GM21515 (cell line): ENCODE measurements around the gene TP53I3.
"Not testable (repeated sequence)": the region's sequence is repeated elsewhere in the genome, so short reads cannot be mapped to it uniquely, and the experiment has no call there.

Experiments used
- ATAC-seq: cut with Tn5 transposase; IDR thresholded peaks from one replicate; pipeline ENCODE4 v1.9.1; 2021; ENCODE audit not compliant: unreplicated experiment

TP53I3 gene, protein sequence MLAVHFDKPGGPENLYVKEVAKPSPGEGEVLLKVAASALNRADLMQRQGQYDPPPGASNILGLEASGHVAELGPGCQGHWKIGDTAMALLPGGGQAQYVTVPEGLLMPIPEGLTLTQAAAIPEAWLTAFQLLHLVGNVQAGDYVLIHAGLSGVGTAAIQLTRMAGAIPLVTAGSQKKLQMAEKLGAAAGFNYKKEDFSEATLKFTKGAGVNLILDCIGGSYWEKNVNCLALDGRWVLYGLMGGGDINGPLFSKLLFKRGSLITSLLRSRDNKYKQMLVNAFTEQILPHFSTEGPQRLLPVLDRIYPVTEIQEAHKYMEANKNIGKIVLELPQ

DNA sequence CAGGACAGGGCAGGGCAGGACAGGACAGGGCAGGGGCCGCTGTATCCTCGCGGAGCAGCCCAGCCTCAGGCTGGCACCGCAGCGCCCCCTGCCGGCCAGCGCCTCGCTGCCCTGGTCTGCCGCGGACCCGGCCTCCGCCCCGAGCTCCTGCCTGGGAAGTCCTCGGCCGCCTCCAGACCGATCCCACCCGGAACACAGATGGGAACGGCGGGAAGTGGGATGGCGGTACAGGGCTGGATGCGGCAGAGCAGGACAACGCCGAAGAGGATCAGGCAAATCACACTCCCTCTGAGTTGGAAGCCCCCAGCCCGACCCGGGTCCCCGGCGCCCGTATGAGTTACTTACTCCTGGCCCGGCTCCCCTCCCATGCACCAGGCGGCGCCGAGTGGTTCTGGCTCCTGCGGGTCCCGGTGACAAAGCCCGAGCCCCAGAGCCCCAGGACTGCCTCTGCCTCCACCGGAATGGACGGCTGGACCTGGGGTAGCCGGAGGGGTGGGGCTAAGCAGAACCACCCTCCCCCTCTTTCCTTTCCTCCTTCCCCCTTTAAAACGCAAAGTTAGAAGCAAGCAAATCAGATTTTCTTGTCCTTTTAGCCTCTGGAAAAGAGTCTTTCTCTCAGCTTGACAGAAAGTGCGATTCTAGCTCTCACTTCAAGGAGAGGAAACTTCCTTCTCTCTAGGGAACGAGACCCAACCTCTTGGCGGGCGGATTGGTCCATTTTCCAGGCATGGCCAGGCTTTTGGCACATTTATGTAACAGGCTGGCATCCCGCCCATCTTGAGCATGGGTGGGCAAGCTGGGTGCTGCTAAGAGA lies at the start of gene TP53I3:
TP53I3 (minus strand) TSS at position 449 of the 814 bp plus-strand sequence. CDS start 508 bp downstream, outside the sequence.
- ATAC-seq = peak; percentile 79

DNA sequence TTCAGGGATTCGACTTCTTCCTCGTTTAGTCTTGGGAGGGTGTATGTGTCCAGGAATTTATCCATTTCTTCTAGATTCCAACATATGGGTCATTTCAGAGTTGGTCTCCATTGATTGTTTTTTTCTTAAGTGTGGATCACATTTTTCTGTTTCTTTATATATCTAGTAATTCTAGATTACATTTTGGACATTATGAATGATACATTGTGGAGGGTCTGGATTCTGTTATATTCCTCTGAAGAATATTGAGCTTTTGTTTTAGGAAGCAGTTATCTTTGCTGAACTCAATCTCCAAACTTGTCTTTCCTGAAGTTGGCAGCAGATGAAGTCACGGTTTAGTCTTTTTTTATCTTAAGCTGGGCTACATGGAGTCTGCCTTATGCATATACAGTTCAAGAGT lies 47.9 kb upstream of the TP53I3 start:
- no peak for ATAC-seq

DNA sequence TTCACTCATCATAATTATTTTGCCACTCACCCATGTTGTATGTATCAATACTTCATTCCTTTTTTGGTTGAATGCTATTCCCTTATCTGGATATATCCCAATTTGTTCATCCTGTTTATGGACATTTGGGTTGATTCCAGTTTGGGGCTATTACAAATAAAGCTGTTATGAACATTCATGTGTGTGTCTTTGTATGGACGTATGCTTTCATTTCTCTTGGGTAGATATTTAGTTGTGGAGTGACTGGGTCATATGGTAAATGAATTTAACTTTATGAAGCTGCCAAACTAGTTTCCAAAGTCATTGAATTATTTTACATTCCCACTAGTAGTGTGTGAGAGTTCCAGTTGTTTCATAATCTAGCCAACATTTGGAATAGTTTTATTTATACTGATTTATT lies 41.3 kb upstream of the TP53I3 start:
- ATAC-seq = no peak

DNA sequence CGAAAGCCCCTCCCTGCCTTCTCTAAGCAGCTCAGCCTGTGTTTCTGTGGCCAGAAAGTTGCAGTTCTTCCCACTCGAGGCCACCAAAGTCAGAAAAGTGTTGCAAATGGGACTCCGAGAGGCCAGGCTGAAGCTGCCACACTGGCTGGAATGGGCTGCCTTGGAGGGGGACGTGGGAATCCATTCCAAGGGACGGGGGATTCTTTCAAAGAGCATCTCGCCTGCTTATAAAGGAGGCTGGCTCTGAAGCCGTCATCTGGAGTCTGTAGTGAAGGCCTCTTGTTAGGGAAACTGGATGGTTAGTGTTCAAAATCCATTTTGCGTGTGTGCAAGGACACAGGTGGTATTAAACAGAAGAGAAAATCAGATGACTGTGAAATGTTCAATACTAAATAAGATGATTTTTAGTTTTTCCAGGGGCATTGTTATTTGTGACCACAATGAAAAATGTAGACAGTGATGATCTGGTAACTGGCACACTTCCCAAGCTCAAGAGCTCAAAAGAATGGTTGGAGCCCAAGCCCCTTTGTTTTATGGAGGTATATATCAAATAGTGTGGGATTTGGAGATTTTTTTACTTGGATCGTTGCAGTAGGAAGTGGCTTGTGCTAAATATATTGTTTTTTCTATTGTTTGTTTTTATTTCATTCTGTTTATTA lies 39.4 kb upstream of the TP53I3 start:
- ATAC-seq = peak; percentile 5

DNA sequence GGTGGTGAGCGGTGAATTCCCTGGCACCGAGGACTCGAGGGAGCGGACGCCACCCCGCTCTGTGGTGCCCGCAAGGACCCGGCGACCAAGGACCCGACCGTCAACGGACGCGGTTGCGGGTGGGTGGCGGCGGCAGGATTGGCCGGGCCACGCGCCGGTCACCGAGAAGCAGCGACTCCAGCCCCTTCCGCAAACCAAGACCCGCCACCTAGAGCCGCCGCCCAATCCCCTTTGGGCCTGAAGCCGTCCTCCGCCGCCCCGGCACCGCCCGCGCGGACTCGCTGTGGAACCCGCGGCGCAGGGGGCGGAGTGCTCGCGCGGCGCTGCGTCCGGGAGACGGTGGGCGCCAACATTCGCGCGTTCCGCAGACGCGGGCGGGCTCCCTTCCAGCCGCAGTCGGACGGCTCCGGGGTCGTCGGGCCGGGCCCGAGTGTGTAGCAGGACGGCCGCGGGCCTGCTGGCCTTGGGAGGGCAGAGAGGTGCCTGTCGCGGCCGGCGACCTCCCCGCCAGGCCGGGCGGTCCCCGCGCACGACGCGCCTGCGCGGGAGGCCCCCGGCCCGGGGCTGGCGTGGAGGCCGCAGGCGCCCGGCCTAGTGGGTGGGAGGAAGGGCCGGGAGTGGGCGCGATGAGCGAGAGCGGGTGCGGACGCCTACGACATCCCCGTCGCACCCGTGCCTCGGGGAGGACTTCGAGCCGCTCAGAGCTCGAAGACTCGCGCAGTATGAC lies 38.7 kb upstream of the TP53I3 start, which contains the start of the genes FAM228B and PFN4:
FAM228B (plus strand) TSS at position 275 of the 727 bp plus-strand sequence. CDS start 893 bp downstream, outside the sequence.
PFN4 (minus strand) TSS at position 140 of the 727 bp plus-strand sequence. CDS start 799 bp downstream, outside the sequence.
- ATAC-seq = peak; percentile 92

DNA sequence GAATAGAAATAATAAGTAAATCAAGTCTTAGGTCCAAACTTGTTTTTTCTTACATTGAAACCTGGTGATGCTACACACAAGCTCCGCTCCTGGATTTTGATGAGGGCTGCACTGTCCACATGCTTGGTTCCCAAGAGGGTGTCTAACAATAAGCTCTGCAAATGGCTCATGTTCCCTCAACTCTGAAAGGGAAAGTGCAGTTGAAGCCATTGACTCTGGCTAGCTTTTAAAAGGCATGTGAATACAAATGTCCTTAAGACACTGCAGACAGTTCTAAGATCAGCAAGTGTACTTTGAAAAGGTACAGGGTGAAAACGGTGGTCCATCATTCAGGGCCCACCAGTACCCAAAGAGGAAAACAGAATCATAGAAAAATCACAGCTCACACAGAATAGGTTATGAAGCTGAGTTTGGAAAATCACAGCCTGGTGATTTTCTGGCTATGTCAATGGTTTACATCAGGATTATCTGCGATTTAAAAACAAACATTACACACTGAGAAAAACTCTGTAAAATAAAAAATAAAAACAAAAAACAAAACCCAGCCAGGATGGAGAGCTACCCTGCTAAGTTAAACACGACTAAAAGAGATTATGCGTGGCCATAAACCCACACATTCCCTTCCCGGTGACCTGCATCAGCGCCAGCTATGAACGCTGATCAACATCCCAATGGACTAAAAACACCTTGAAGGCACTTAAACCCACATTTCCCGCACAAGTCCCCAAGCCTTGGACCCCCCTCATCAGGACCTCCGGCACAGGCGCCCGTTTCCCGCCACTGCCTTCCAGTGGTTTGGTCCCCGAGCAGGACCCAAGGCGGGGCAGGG lies 37.9 kb upstream of the TP53I3 start:
- no peak for ATAC-seq

DNA sequence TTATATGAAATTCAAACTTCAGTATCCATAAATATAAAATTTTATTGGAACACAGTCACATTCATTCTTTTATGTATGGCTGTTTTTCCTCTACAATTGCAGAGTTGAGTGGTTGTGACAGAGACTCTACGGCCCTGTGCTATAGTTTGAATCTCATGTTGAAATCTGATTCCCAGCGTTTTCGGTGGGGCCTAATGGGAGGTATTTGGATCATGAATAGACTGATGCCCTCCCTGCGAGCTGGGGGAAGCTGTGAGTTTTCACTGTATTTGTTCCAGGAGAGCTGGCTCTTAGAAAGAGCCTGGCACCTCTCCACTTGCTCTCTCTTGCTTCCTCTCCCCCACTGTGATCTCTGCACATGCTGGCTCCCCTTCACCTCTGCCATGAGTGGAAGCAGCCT lies 36.8 kb upstream of the TP53I3 start:
- ATAC-seq = no peak

DNA sequence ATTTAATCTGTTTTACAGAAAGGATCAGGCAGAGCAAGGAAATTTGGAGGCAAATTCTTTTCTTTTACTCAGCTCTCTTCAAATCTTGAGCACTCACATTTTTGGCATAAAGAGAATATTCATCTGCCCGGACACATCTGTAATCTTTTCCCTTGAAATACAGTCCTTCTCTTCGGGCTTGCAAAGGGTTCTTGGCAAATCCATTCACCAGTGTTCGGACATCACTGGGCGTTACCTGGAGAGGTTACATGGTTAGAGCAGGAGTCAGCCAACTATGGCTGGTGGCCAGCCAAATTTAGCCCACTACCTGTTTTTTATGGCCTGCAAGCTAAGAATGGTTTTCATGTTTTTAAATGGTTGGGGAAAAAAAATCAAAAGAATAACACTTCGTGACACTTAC lies 36.4 kb upstream of the TP53I3 start:
- ATAC-seq = no peak

DNA sequence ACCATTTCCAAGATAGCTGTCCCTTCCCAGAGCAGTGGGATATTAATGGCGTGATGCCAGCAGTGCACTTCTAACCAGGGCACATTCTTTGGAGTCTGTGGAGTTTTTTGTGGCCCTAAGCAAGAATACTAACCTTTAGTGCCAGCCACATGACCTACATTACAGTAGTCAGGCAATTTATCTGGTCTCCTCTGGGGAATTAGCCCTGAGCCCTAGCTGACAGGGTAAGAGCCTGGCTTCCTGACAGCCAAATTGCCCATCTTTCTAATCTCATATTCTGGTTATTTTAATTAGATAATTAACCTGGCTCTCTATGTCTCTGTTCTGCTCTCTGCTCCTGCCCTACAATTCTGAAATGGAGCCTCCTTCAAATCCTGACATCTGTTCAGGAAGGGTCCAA lies 33.3 kb upstream of the TP53I3 start:
- no peak for ATAC-seq

DNA sequence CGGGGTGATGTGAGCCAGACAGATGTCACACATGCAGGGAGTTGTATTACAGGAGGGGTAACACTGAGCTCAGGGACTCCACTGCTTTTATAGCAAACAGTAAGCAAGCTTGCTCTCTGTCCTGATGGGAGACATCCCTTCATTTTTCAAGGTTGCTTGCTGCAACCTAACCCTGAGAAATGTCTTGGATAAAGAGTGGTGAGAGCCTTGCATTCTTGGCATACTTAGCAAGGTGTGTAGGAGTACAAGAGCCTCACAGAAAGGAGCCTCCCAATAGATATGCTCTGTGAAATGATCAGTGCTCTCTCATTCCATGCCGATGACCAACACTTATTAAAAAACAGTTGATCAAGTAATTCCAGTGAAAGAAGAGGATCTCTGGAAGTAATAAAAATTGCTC lies 30.4 kb upstream of the TP53I3 start:
- no peak for ATAC-seq

DNA sequence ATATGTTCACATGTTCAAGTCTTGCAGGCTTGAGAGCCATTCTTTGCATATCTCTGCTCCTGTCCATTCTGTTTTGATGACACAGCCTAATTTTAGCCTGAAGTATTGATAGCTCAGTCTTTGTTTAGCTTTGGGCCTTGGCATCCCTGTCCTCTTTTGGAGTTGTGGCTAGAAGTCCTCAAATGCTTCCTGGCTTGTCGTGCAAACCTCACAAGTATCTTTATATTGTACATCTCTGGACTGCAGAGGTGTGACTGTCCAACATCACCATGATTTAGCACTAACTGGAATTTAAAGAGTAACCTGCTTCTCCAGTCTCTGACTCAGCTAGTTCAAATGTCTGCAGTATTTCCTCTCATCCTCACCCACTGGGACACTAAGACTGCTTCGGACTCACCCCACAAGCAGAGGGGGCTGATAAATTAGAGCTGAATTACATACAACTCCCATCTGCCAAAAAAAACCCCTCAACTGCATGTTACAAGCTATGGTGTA lies 26.8 kb upstream of the TP53I3 start:
- ATAC-seq = no peak

DNA sequence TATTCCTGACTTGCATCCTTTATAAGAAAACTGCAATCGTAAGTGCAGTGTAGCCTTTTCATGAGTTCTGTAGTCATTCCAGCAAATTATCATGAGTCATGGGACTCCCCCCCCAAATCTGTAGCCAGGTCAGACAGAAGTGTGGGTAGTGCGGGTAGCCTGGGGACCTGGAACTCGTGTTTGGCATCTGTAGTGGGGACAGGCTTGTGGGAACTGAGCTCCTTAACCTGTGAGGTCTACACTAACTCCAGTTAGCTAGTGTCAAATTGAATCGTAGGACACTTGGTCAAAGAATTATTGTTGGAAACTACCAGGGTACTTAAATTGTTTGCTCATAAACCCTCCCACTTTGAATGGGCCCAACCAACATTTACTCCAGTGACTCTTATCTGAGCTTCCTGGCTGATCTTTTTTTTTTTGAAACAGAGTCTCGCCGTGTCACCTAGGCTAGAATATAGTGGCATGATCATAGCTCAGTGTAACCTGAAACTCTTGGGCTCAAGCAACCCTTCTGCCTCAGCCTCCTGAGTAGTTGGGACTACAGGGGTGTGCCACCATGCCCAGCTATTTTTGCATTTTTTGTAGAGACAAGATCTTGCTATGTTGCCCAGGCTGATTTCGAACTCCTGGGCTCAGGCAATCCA lies 26.1 kb upstream of the TP53I3 start:
- ATAC-seq = no peak

DNA sequence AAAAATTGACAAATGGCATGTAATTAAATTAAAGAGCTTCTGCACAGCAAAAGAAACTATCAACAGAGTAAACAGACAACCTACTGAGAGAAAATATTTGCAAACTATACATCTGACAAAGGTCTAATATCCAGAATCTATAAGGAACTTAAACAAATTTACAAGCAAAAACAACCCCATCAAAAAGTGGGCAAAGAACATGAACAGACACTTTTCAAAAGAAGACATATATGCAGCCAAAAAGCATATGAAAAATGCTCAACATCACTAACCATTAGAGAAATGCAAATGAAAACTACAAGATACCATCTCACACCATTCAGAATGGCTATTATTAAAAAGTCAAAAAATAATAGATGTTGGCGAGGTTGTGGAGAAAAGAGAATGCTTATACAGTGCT lies 24.8 kb upstream of the TP53I3 start:
- not testable (repeated sequence) for ATAC-seq

DNA sequence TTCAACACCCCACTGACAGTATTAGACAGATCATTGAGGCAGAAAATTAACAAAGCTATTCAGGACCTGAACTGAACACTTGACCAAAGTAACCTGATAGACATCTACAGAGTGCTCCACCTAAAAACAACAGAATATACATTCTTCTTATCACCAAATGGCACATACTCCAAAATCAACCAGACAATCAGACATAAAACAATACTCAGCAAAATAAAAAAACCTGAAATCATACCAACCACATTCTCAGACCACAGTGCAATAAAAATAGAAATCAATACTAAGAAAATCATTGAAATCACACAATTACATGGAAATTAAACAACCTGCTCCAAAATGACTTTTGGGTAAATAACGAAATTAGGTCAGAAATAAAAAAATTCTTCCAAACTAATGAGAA lies 22.7 kb upstream of the TP53I3 start:
- no peak for ATAC-seq

DNA sequence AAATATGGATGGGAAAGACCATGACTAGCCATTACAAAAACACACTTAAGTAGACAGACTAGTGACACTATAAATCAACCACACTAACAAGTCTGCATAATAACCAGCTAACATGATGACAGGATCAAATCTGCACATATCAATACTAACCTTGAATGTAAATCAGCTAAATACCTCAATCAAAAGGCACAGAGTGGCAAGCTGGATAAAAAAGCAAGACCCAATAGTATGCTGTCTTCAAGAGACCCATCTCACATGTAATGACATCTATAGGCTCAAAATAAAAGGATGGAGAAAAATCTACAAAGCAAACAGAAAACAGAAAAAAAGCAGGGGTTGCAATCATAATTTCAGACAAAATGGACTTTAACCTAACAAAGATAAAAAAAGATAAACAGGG lies 22.2 kb upstream of the TP53I3 start:
- no peak for ATAC-seq

DNA sequence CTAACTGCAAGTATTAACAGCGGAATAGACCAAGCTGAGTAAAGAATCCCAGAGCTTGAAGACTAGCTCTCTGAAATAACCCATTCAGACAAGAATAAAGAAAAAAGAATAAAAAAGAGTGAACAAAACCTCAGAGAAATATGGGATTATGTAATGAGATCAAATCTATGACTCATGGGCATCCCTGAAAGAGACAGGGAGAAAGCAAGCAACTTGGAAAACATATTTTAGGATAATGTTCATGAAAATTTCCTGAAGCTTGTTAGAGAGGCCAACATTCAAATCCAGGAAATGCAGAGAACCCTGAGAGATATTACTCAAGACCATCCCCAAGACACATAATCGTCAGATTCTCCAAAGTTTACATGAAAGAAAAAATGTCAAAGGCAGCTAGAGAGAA lies 21.2 kb upstream of the TP53I3 start:
- no peak for ATAC-seq

DNA sequence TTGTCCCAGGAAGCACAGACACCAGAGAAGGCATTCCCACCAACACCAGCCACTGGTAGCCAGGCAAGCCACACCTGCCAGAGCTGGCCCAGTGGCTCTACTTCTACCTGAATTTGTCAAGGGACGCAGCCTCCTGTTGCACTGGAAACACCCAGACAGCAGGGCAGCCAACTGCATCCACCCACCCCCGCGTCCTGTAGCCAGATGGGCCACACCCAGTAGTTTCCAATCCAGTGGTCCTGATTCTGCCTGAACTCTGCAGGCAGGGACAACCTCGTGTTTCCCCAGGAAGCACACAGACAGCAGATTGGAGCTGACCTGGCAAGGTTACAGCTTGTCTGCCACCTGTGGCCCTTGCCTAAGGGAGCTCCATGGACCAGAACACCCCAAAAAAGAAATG lies 20.3 kb upstream of the TP53I3 start:
- no peak for ATAC-seq

DNA sequence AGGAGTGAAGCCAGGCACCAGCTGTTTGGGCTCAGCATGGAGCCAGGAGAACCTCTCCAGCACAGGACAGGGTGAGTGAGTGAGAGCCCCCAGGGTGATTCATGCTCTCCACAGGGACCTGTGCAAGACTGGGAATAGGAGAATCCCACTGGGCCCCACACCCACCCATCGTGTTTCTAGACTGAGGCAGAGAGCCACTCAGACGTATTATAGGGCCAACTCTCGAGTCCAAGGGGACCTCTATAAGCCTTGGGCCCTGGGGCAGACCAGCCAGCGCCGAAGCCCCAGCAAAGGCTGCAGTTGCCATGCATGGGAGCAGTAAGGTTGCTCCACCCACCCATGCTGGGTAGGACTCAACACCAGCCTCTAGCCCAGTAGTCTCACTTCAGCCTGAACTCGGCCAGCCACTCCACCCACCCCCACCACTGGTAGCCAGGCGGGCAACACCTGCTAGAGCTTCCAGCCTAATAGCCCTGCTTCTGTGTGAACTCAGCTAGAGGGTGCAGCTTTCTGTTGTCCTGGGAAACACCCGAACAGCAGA lies 19.5 kb upstream of the TP53I3 start:
- no peak for ATAC-seq

DNA sequence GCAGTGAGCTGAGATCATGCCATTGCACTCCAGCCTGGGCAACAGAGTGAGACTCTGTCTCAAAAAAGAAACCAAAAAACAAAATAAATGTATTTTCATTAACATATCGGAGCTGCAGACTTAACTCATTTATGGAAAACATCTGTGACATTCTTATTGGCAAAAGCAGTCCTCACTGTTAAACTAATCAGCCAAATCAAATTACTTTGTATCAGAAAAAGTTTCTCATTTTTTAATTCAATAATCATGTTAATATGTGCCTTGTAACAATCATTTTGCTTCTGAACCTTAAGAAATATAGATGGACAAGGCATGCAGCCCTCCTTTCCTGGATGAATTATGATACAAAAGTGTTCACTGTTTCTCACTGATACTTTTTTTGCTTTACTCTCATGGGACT lies 18.0 kb upstream of the TP53I3 start:
- no peak for ATAC-seq
